Spinal cord (tissue), 10 donors: ENCODE data around the gene SPRR2E. TPM values are rescaled to one million over a fixed set of nuclear protein-coding genes. Genes with fewer than 3 reads are reported as not detected.
"Not testable (repeated sequence)": the region's sequence is repeated elsewhere in the genome, so short reads cannot be mapped to it uniquely, and the experiment has no call there.

Experiments used
- DNase-seq, 6 donors: peaks; one replicate each; pipeline versions ENCODE4 v3.0.0 to v3.0.0-alpha.2; 2013 to 2015; ENCODE audit warnings: low spot score in 6 of 6, low read depth in 4 of 6
- H3K27ac ChIP-seq: one replicate; pipeline ENCODE4 v1.5.1; 2013; ENCODE audit warnings: low read depth, low read length, control low read depth
- H3K27me3 ChIP-seq: one replicate; pipeline ENCODE4 v1.6.1; 2013; ENCODE audit warnings: low read length; ENCODE audit not compliant: control insufficient read depth, insufficient read depth
- H3K36me3 ChIP-seq: one replicate; pipeline ENCODE4 v1.6.1; 2013; ENCODE audit warnings: low read length; ENCODE audit not compliant: control insufficient read depth, insufficient read depth
- H3K4me1 ChIP-seq: one replicate; pipeline ENCODE4 v1.6.1; 2013; ENCODE audit warnings: low read length; ENCODE audit not compliant: control insufficient read depth, insufficient read depth
- H3K4me3 ChIP-seq: one replicate; pipeline ENCODE4 v1.5.1; 2013; ENCODE audit warnings: low read depth, low read length, control low read depth
- H3K9me3 ChIP-seq: one replicate; pipeline ENCODE4 v1.6.1; 2013; ENCODE audit warnings: low read length; ENCODE audit not compliant: control insufficient read depth, insufficient read depth
- WGBS: methylation state at CpG from one replicate; pipeline ENCODE4 v1.1.5; 2013; ENCODE audit warnings: missing lambda C conversion rate; ENCODE audit not compliant: insufficient coverage; 5-methylcytosine and 5-hydroxymethylcytosine counted together
- polyA plus RNA-seq, 2 donors: library from polyadenylated mRNA; unstranded; fragments of 120-200 nt; gene quantifications; one replicate each; pipeline ENCODE4 v1.2.1, GENCODE V29; 2013; ENCODE audit not compliant: insufficient read length in 2 of 2
- total RNA-seq, 2 donors: library from RNA; depleted of rRNA in 1 of 2; stranded (reverse); fragments of 120-200 nt in 1 of 2; fragments of >200 nt in 1 of 2; gene quantifications; one replicate each; pipeline versions ENCODE4 v1.2.3 to v1.2.4, GENCODE V29; 2013 to 2014
- donor health status: healthy.

SPRR2E gene
- total and polyA plus RNA-seq, 4 donors, result not detected

DNA sequence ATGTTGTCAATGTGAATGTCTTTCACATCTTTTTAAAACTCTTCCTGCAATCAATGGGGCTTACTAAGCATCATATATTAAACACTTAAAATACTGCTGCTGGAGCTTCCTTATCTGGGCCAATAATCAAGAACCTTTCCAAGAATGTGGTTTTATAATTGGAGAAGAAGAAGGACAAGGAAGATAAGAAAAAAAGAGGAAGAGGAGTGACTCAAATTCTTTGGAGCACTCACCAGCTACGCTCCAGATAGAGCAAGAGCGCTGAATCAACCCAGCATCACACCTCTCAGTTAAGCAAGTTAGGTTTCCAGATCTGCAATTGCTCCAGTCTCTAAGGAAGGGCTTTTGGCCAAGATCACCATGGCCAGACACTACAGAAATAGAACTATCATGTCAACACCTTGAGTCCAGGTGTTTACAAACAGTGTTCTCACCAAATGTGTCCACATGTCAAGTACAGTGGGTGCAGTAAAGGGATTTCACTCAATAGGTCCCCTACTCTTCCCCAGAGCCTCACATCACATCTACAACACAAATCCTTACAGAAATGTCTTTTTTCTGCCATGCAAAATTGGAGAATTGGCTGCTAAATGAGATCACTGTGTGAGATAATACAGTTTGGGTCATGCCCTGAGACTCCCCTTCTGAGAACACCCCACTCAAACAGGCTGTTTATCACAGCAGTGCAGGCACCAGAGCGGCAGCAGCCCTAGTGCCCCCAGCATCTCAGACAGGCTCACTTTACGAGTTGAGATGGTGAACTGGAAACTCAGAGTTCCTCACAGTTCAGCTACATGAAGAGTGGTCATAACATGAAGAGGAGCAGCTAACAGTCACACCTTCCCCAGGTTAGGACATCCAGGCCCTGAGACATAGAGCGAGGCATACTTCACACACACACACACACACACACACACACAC lies 21.3 kb downstream of the SPRR2E start:
- Histone ChIP-seq H3K4me1 (no peaks in the 10 kb centered on the region), H3K4me3 (no peak overlapping the region), H3K36me3 (no peaks in the 10 kb centered on the region), H3K27me3 (no peaks in the 10 kb centered on the region), H3K27ac (no peak overlapping the region), H3K9me3 (no peaks in the 10 kb centered on the region)
- no peak for DNase-seq
- 92% methylated on average over 2 of the region's 5 CpGs for WGBS

DNA sequence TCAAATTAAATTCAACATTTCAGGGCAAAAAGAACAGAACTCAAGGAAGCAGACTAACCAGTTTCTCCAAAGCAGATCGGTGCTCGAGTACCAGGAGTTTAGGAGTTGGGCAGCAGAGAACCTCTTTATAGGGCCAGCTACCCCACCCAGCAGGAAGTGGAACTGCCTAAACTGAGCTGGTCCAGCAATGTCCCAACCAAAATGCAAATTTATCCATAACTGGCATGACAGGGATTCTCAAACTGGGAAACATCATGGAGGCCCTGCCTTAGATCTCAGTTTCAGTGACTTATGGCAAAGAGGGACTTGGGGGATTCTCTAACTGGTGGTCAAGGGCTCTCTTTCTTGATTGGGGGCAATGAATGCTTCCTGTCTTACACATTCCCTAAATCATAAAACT lies 22.8 kb downstream of the SPRR2E start, which contains the start of gene SPRR2B:
SPRR2B (minus strand) TSS at position 101 of the 400 bp plus-strand sequence. CDS start 772 bp downstream, outside the sequence.
- H3K4me3 ChIP-seq, result no peak within 1 kb of the TSS
- no peaks in the 10 kb centered on the region for H3K36me3 ChIP-seq
- H3K4me1 ChIP-seq, result no peaks in the 10 kb centered on the region
- no peak for DNase-seq
- no peak within 1 kb of the TSS for H3K27ac ChIP-seq
- no peaks in the 10 kb centered on the region for H3K27me3 ChIP-seq
- H3K9me3 ChIP-seq, result no peaks in the 10 kb centered on the region
- WGBS, result 50% methylated on average over 2 of the region's 2 CpGs

DNA sequence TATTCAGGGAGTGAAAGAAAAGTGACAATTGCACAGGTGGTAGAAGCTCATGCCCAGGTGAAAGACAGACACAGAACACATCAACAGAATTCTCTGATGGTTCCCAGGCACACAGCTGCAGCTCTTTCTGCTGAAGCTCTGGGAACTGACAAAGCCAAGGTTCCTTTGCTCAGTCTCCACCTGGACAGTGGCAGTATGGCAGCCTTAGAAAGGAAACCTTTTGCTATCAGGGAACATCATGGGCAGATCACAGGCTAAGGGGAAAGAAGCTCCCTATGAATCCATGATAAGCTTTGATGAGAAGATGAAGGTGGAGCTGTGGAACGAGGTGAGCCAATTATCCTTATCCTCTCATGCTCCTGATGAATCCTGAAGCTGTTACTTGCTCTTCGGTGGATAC lies 24.1 kb downstream of the SPRR2E start:
- Histone ChIP-seq H3K4me3 (no peak overlapping the region), H3K27me3 (no peaks in the 10 kb centered on the region), H3K4me1 (no peaks in the 10 kb centered on the region), H3K27ac (no peak overlapping the region), H3K36me3 (no peaks in the 10 kb centered on the region), H3K9me3 (no peaks in the 10 kb centered on the region)
- WGBS, result no CpG with 5 or more reads among the region's 2 CpGs
- no peak for DNase-seq

DNA sequence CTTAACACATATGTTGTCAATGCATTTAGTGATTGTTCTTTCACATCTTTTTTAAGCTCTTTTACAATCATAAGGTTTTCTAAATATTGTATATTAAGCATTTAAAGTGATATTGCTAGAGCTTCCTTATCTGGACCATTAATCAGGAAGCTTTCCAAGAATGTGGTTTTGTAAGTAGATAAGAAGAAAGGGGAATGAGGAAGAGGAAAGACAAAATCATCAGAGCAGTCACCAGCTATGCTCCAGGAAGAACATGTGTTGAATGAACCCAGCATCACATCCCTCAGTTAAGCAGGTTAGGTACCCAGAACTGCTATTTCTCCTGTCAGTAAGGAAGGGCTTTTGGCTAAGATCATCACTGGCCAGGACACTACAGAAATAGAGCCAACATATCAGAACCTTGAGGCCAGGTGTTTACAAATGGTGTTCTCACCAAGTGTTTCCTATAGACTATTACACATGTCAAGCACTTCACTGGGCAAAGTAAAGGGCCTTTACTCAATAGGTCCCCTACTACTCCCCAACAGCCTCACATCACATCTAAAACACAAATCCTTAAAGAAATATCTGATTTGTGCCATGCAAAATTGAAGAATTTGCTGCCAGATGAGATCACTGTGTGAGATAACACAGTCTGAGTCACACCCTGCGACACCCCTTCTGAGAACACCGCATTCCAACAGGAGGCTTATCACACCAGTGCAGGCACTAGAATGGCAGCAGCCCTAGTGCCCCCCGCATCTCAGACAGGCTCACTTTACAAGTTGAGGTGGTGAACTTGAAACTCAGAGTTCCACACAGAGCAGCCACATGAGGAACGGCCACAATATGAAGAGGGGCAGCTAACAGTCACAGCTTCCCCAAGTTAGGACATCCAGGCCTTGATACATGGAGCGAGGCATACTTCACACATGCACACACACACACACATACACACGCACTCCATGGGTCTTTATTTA lies 35.2 kb downstream of the SPRR2E start:
- no peaks in the 10 kb centered on the region for H3K4me1 ChIP-seq
- no peaks in the 10 kb centered on the region for H3K36me3 ChIP-seq
- H3K4me3 ChIP-seq, result no peak overlapping the region
- 94% methylated on average over 3 of the region's 6 CpGs for WGBS
- no peaks in the 10 kb centered on the region for H3K27me3 ChIP-seq
- no peak overlapping the region for H3K27ac ChIP-seq
- H3K9me3 ChIP-seq, result no peaks in the 10 kb centered on the region
- no peak for DNase-seq

DNA sequence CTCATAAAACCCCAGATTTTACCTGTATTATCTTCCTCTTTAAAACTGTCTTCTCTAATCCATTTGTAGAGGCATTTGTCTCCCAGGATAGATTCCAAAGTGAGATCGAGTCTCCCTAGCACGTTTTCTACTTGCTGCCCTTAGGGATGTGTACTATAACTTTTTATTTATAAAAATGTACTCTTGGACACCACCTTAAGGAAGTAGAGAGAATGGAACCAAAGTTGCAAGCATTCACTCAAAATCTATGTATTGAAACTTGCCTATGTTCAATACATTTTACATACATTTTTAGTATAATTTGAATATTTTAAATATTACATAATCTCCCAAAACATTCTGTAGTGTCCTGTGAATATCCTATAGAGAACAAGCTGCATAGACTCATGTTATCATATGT lies 36.2 kb downstream of the SPRR2E start:
- WGBS, result no CpG with 5 or more reads among the region's 2 CpGs
- Histone ChIP-seq H3K36me3 (no peaks in the 10 kb centered on the region), H3K9me3 (no peaks in the 10 kb centered on the region), H3K27me3 (no peaks in the 10 kb centered on the region), H3K27ac (no peak overlapping the region), H3K4me1 (no peaks in the 10 kb centered on the region), H3K4me3 (no peak overlapping the region)
- no peak for DNase-seq

DNA sequence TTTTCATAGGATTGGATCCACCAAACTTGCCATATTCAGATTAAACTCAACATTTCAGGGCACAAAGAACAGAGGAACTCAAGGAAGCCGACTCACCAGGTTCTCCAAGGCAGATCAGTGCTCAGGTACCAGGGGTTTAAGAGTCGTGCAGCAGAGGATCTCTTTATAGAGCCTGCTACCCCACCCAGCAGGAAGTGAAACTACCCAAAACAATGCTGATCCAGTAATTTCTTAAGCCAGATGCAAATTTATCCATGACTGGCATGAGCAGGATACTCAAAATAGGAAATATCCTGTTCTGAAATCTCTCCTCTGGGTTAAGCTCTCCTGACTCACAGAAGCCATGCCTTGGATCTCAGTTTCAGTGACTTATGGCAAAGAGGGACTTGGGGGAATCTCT lies 37.0 kb downstream of the SPRR2E start, which contains the start of gene SPRR2A:
SPRR2A (minus strand) TSS at position 138 of the 400 bp plus-strand sequence. CDS start 777 bp downstream, outside the sequence.
- H3K4me1 ChIP-seq, result no peaks in the 10 kb centered on the region
- no peak within 1 kb of the TSS for H3K27ac ChIP-seq
- no peak for DNase-seq
- H3K9me3 ChIP-seq, result no peaks in the 10 kb centered on the region
- 71% methylated on average over 2 of the region's 2 CpGs for WGBS
- H3K36me3 ChIP-seq, result no peaks in the 10 kb centered on the region
- no peak within 1 kb of the TSS for H3K4me3 ChIP-seq
- H3K27me3 ChIP-seq, result no peaks in the 10 kb centered on the region

DNA sequence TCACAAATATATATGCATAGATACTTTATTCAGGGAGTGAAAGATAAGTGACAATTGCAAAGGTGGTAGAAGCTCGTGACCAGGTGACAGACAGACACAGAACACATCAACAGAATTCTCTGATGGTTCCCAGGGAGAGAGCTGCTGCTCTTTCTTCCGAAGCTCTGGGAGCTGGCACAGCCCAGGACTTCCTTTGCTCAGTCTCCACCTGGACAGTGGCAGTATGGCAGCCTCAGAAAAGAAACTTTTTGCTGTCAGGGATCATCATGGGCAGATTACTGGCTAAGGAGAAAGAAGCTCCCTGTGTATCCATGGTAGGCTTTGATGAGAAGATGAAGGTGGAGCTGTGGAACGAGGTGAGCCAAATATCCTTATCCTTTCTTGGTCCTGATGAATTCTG lies 38.2 kb downstream of the SPRR2E start:
- not testable (repeated sequence) for H3K4me1 ChIP-seq, H3K27ac ChIP-seq, H3K27me3 ChIP-seq, H3K4me3 ChIP-seq, H3K36me3 ChIP-seq, H3K9me3 ChIP-seq, DNase-seq
- WGBS, result 75% methylated on average over 3 of the region's 3 CpGs

DNA sequence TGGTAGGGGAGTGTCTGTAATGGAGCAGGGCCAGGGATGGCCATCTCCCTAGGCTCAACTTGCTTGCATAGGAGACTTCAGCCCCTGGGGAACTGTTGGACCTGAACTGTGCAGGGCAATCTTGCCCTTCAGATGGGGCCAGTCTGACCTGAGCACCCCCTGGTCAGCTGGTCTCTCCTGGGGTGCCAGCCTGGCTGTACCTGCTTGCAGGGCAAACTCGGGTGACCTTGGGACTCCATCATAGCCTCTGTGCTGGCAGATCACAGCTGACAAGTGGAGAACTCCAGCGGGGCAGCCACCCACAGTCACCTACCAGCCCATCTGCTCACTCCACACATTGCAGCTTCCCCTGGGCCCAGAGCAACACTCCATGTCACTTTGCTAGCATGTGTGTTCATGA lies 45.1 kb downstream of the SPRR2E start:
- 97% methylated on average over 2 of the region's 2 CpGs for WGBS
- Histone ChIP-seq H3K9me3 (no peaks in the 10 kb centered on the region), H3K4me3 (no peak overlapping the region), H3K27ac (no peak overlapping the region), H3K27me3 (no peaks in the 10 kb centered on the region), H3K4me1 (no peaks in the 10 kb centered on the region), H3K36me3 (no peaks in the 10 kb centered on the region)
- no peak for DNase-seq
